Mesenchymal stem cell (in vitro differentiated cells and primary cell): ENCODE results near the gene DHRS7C.

ENCODE experiments used
- DNase-seq: peaks from one replicate; pipeline ENCODE4 v3.0.0-alpha.2; 2013
- H2AFZ ChIP-seq: one replicate; pipeline ENCODE4 v1.6.1; 2013; ENCODE audit warnings: low read depth, mild to moderate bottlenecking, control low read depth, inconsistent platforms, low read length, moderate library complexity
- H2AK5ac ChIP-seq: 2 replicates; pipeline ENCODE4 v1.6.1; 2013; ENCODE audit warnings: low read length, moderate library complexity, mild to moderate bottlenecking, inconsistent platforms; ENCODE audit not compliant: severe bottlenecking
- H2BK120ac ChIP-seq: one replicate; pipeline ENCODE4 v1.6.1; 2013; ENCODE audit warnings: low read depth, mild to moderate bottlenecking, inconsistent platforms, low read length, moderate library complexity
- H2BK12ac ChIP-seq, 2 experiments: one replicate each; pipeline ENCODE4 v1.6.1; 2013; ENCODE audit warnings: inconsistent platforms in 2 of 2, low read length in 2 of 2, mild to moderate bottlenecking in 2 of 2, moderate library complexity in 2 of 2, control low read depth in 1 of 2
- H2BK15ac ChIP-seq: one replicate; pipeline ENCODE4 v1.6.1; 2013; ENCODE audit warnings: mild to moderate bottlenecking, low read depth, inconsistent platforms; ENCODE audit not compliant: poor library complexity, severe bottlenecking
- H2BK5ac ChIP-seq: 2 replicates; pipeline ENCODE4 v1.6.1; 2013; ENCODE audit warnings: low read depth, mild to moderate bottlenecking, low read length, control low read depth, inconsistent platforms; ENCODE audit not compliant: poor library complexity, severe bottlenecking
- H3K14ac ChIP-seq, 2 experiments: one replicate each; pipeline ENCODE4 v1.6.1; 2013; ENCODE audit warnings: inconsistent platforms in 2 of 2, low read length in 2 of 2, control low read depth in 1 of 2, mild to moderate bottlenecking in 1 of 2, moderate library complexity in 1 of 2
- H3K18ac ChIP-seq, 2 experiments: one replicate each; pipeline ENCODE4 v1.6.1; 2013; ENCODE audit warnings: inconsistent platforms in 2 of 2, low read length in 2 of 2, control low read depth in 1 of 2, low read depth in 1 of 2, mild to moderate bottlenecking in 1 of 2
- H3K23ac ChIP-seq, 2 experiments: one replicate each; pipeline ENCODE4 v1.6.1; 2013; ENCODE audit warnings: inconsistent platforms in 2 of 2, low read length in 2 of 2, mild to moderate bottlenecking in 2 of 2, moderate library complexity in 2 of 2, control low read depth in 1 of 2
- H3K27ac ChIP-seq: 2 replicates; pipeline ENCODE4 v1.5.1; 2013; ENCODE audit warnings: mild to moderate bottlenecking, moderate library complexity, low read length, control low read depth, inconsistent platforms; ENCODE audit not compliant: poor library complexity, severe bottlenecking
- H3K27me3 ChIP-seq, 2 experiments: 2 replicates each; pipeline versions ENCODE4 v1.6.1 to v1.7.0; 2013; ENCODE audit warnings: low read length in 2 of 2, mild to moderate bottlenecking in 2 of 2, moderate library complexity in 2 of 2, control low read depth in 1 of 2, inconsistent platforms in 1 of 2; ENCODE audit not compliant: control insufficient read depth in 1 of 2, insufficient read depth in 1 of 2
- H3K36me3 ChIP-seq, 2 experiments: 2 replicates each; pipeline versions ENCODE4 v1.6.1 to v1.7.0; 2013; ENCODE audit warnings: low read length in 2 of 2, control low read depth in 1 of 2, inconsistent platforms in 1 of 2, low read depth in 1 of 2, mild to moderate bottlenecking in 1 of 2; ENCODE audit not compliant: insufficient read depth in 2 of 2, control insufficient read depth in 1 of 2
- H3K4ac ChIP-seq, 2 experiments: one replicate each; pipeline ENCODE4 v1.6.1; 2013; ENCODE audit warnings: inconsistent platforms in 2 of 2, low read length in 2 of 2, mild to moderate bottlenecking in 2 of 2, moderate library complexity in 2 of 2, control low read depth in 1 of 2, low read depth in 1 of 2
- H3K4me1 ChIP-seq: 2 replicates; pipeline ENCODE4 v1.6.1; 2013; ENCODE audit warnings: low read depth, low read length, control low read depth; ENCODE audit not compliant: control insufficient read depth, insufficient read depth
- H3K4me2 ChIP-seq: 2 replicates; pipeline ENCODE4 v1.6.1; 2013; ENCODE audit warnings: low read length, mild to moderate bottlenecking, inconsistent platforms; ENCODE audit not compliant: poor library complexity, severe bottlenecking
- H3K4me3 ChIP-seq, 2 experiments: 2 replicates each; pipeline versions ENCODE4 v1.5.1 to v1.7.0; 2013; ENCODE audit warnings: low read length in 2 of 2, mild to moderate bottlenecking in 2 of 2, control low read depth in 1 of 2, low read depth in 1 of 2; ENCODE audit not compliant: insufficient read depth in 1 of 2
- H3K79me1 ChIP-seq: replicated peaks from 2 replicates; pipeline ENCODE4 v1.6.1; 2013; ENCODE audit warnings: mild to moderate bottlenecking, control low read depth, low read length, inconsistent platforms; ENCODE audit not compliant: poor library complexity, severe bottlenecking
- H3K9ac ChIP-seq: 2 replicates; pipeline ENCODE4 v1.7.0; 2013; ENCODE audit warnings: mild to moderate bottlenecking, low read length, moderate library complexity
- H3K9me3 ChIP-seq: 2 replicates; pipeline ENCODE4 v1.7.0; 2013; ENCODE audit warnings: mild to moderate bottlenecking, low read length; ENCODE audit not compliant: control insufficient read depth
- H4K8ac ChIP-seq: one replicate; pipeline ENCODE4 v1.6.1; 2013; ENCODE audit warnings: inconsistent platforms, mild to moderate bottlenecking, low read length, moderate library complexity
- H4K91ac ChIP-seq: one replicate; pipeline ENCODE4 v1.6.1; 2013; ENCODE audit warnings: mild to moderate bottlenecking, low read length, inconsistent platforms
- WGBS: methylation state at CpG from one replicate; pipeline ENCODE4 v1.1.7; 2013; ENCODE audit warnings: mixed read lengths; 5-methylcytosine and 5-hydroxymethylcytosine counted together

The DHRS7C gene

DNA sequence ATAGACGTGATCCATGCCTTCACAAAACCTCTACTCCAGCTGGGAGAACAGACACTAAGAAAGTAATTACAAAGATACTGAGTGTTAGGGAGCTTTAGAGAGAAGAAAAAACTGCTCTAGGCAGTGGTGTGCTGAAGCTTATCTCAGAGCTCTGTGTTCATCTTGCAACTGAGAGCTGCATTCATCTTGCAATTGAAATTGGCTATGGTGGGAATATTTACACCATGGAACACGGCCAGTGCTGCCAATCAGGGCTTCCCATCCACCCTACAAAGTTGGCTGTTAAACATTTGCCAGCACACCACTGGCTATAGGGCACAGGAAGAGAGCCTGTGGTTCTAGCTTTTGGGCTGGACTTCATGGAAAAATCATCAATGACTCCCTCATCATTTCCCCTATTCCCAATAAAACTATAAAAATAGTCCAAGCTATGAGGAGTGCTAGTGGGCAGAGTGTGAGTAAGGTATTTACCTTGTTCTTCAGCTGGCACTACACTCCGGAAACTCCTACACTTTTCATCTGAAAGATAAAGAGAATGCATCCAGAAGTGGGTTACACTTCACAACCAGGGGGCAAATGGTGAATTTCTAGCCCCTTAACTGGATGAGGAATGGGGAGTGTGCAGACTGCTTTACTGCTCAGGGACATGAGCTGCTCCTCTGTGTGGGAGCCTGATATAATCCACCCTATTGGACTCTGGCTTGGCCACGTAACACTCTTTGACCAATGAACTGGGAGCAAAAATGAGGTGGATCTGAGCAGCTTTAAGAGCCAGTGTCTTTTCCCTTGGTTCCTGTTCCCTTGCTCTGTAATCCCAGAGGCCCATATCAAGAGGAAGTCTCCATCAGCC lies 18.9 kb upstream of the DHRS7C start:
- H2BK15ac ChIP-seq = no peak overlapping the region
- DNase-seq = no peak
- no peak overlapping the region for H3K4me2 ChIP-seq
- peaks cover 4% of the 10 kb centered on the region for H3K9me3 ChIP-seq
- H2BK12ac ChIP-seq = no peak overlapping the region
- H2AK5ac ChIP-seq = no peak overlapping the region
- no peak overlapping the region for H3K27ac ChIP-seq
- no peak overlapping the region for H4K8ac ChIP-seq
- H3K9ac ChIP-seq = no peak overlapping the region
- H2AFZ ChIP-seq = no peak overlapping the region
- H3K4ac ChIP-seq = no peak overlapping the region
- peaks cover 0 to 9% of the 10 kb centered on the region in 2 experiments for H3K27me3 ChIP-seq
- H4K91ac ChIP-seq = no peak overlapping the region
- H2BK120ac ChIP-seq = no peak overlapping the region
- H3K79me1 ChIP-seq = no peaks in the 10 kb centered on the region
- WGBS = 69% methylated on average over 3 of the region's 4 CpGs
- H3K4me1 ChIP-seq = no peaks in the 10 kb centered on the region
- H3K14ac ChIP-seq = no peak overlapping the region
- no peaks in the 10 kb centered on the region for H3K36me3 ChIP-seq
- no peak overlapping the region for H2BK5ac ChIP-seq
- no peak overlapping the region for H3K23ac ChIP-seq
- no peak overlapping the region for H3K4me3 ChIP-seq
- no peak overlapping the region for H3K18ac ChIP-seq

DNA sequence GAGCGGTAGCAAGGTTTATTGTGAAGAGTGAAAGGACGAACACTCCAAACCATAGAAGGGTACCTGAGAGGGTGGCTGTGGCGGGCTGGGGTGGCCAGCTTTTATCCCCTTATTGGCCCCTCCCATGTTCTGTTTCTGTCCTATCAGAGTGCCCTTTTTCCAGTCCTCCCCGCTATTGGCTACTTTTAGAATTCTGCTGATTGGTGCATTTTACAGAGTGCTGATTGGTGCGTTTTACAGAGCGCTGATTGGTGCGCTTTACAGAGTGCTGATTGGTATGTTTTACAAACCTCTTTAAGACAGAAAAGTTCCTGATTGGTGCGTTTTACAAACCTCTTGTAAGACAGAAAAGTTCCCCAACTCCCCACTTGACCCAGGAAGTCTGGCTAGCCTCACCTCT lies 18.0 kb upstream of the DHRS7C start:
- H2BK120ac ChIP-seq = no peak overlapping the region
- H3K4me1 ChIP-seq = no peaks in the 10 kb centered on the region
- no peak overlapping the region for H3K23ac ChIP-seq
- no peak overlapping the region for H3K18ac ChIP-seq
- H3K4ac ChIP-seq = no peak overlapping the region
- no peak overlapping the region for H2BK5ac ChIP-seq
- no peak overlapping the region for H2AFZ ChIP-seq
- no peak overlapping the region for H2BK15ac ChIP-seq
- H3K79me1 ChIP-seq = no peaks in the 10 kb centered on the region
- DNase-seq = no peak
- peaks cover 11% of the 10 kb centered on the region for H3K9me3 ChIP-seq
- H3K4me2 ChIP-seq = no peak overlapping the region
- no peak overlapping the region for H3K27ac ChIP-seq
- H3K4me3 ChIP-seq = no peak overlapping the region
- no peak overlapping the region for H2AK5ac ChIP-seq
- no peak overlapping the region for H4K91ac ChIP-seq
- no peak overlapping the region for H3K14ac ChIP-seq
- 89% methylated on average over 8 of the region's 8 CpGs for WGBS
- H3K27me3 ChIP-seq = peaks cover 0 to 9% of the 10 kb centered on the region in 2 experiments
- no peak overlapping the region for H2BK12ac ChIP-seq
- H3K36me3 ChIP-seq = no peaks in the 10 kb centered on the region
- H3K9ac ChIP-seq = no peak overlapping the region
- H4K8ac ChIP-seq = no peak overlapping the region

GRCh38 chr17:9806699-9807098 lies 15.3 kb upstream of the DHRS7C start:
- H2BK12ac ChIP-seq = no peak overlapping the region
- H3K4me1 ChIP-seq = peaks cover 6% of the 10 kb centered on the region
- peaks cover 19% of the 10 kb centered on the region for H3K9me3 ChIP-seq
- H3K9ac ChIP-seq = no peak overlapping the region
- no peaks in the 10 kb centered on the region for H3K79me1 ChIP-seq
- no peaks in the 10 kb centered on the region for H3K36me3 ChIP-seq
- 70% methylated on average over 5 of the region's 6 CpGs for whole genome bisulfite sequencing
- H4K91ac ChIP-seq = no peak overlapping the region
- H3K4me2 ChIP-seq = no peak overlapping the region
- no peak for DNase-seq
- no peak overlapping the region for H3K4ac ChIP-seq
- H3K4me3 ChIP-seq = no peak overlapping the region
- no peak overlapping the region for H2AK5ac ChIP-seq
- H2AFZ ChIP-seq = no peak overlapping the region
- no peak overlapping the region for H3K14ac ChIP-seq
- no peak overlapping the region for H2BK5ac ChIP-seq
- H2BK120ac ChIP-seq = no peak overlapping the region
- H3K27ac ChIP-seq = no peak overlapping the region
- H4K8ac ChIP-seq = no peak overlapping the region
- no peak overlapping the region for H3K23ac ChIP-seq
- no peak overlapping the region for H3K18ac ChIP-seq
- no peak overlapping the region for H2BK15ac ChIP-seq
- H3K27me3 ChIP-seq = peaks cover 0 to 18% of the 10 kb centered on the region in 2 experiments

DNA sequence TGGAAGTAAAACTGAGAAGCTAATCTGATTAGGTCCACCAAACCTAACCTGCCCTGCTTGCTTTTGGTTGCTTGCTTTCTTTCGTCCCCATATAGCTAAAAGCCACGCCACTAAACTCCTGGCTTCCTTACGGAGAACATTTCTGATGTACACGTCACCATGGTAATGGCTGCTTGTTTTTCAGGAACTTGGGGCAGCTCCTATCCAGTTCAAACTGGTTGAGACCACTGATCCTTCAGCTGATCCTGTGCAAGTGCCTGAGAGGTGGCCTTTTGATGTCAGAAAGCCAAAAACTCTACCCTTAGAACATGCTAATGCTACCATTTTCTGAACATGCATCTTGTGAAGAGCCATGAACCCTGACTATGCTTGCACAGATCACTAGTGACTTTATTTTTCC lies 14.4 kb upstream of the DHRS7C start:
- Histone ChIP-seq H3K4me2 (no peak overlapping the region), H2BK5ac (no peak overlapping the region), H3K4me3 (no peak overlapping the region), H3K18ac (no peak overlapping the region), H2AK5ac (no peak overlapping the region), H4K8ac (no peak overlapping the region), H3K23ac (no peak overlapping the region), H2AFZ (no peak overlapping the region), H3K79me1 (no peaks in the 10 kb centered on the region), H2BK12ac (no peak overlapping the region), H4K91ac (no peak overlapping the region), H3K27ac (no peak overlapping the region), H3K36me3 (no peaks in the 10 kb centered on the region), H2BK15ac (no peak overlapping the region), H2BK120ac (no peak overlapping the region), H3K14ac (no peak overlapping the region), H3K9ac (no peak overlapping the region), H3K27me3 (peaks cover 0 to 17% of the 10 kb centered on the region in 2 experiments), H3K9me3 (peaks cover 19% of the 10 kb centered on the region), H3K4ac (no peak overlapping the region), H3K4me1 (peaks cover 6% of the 10 kb centered on the region)
- DNase-seq = no peak
- 81% methylated on average over 4 of the region's 4 CpGs for WGBS
